Measurements from ENCODE around the gene IPO5.

GRCh38 chr13:98055623-98056022 lies 102.1 kb downstream of the IPO5 start:
- TF ChIP-seq CTCF (IDR thresholded peaks at IDR 0.05) (no peak), POLR2A (IDR thresholded peaks at IDR 0.05) (no peak)

Measured in testis (tissue), 2 donors.